ENCODE measurements around the gene NEK4. TPM values are rescaled to one million over a fixed set of nuclear protein-coding genes. Genes with fewer than 3 reads are reported as not detected.
"Not testable (repeated sequence)": the region's sequence is repeated elsewhere in the genome, so short reads cannot be mapped to it uniquely, and the experiment has no call there.

Gene NEK4
- total RNA-seq, 1 donor from 2014 or later = 31.4 TPM

GRCh38 chr3:52756141-52756540 is 14.6 kb downstream of the NEK4 start:
- intact Hi-C loops (cut with DNase I) = no loop called here
- DNase-seq (ENCODE audit: low spot score) (no peak), ATAC-seq (no peak)

GRCh38 chr3:52754373-52754772 is 16.4 kb downstream of the NEK4 start:
- intact Hi-C loops (cut with DNase I) = no loop called here
- no peak for ATAC-seq
- no peak for DNase-seq (ENCODE audit: low spot score)

GRCh38 chr3:52752045-52752660 is 18.6 kb downstream of the NEK4 start:
- DNase-seq (ENCODE audit: low spot score) (no peak), ATAC-seq (no peak)
- intact Hi-C loops (cut with DNase I) = no loop called here

GRCh38 chr3:52743721-52744120 is 27.0 kb downstream of the NEK4 start:
- ATAC-seq = no peak
- no peak for DNase-seq (ENCODE audit: low spot score)
- intact Hi-C loops (cut with DNase I) = no loop called here

GRCh38 chr3:52743152-52743551 is 27.6 kb downstream of the NEK4 start:
- no peak for DNase-seq (ENCODE audit: low spot score)
- no peak for ATAC-seq
- intact Hi-C loops (cut with DNase I) = no loop called here

GRCh38 chr3:52742418-52743041 is 28.2 kb downstream of the NEK4 start:
- ATAC-seq = no peak
- intact Hi-C loops (cut with DNase I) = no loop called here
- no peak for DNase-seq (ENCODE audit: low spot score)

GRCh38 chr3:52739730-52740129 is 31.0 kb downstream of the NEK4 start:
- intact Hi-C loops (cut with DNase I) = no loop called here
- ATAC-seq (no peak), DNase-seq (ENCODE audit: low spot score) (no peak)

GRCh38 chr3:52733256-52733891 is 37.4 kb downstream of the NEK4 start:
- DNase-seq (ENCODE audit: low spot score) = no peak
- ATAC-seq = no peak
- intact Hi-C loops (cut with DNase I) = no loop called here

- no peak for DNase-seq (ENCODE audit: low spot score)
- intact Hi-C loops (cut with DNase I) = no loop called here
- no peak for ATAC-seq
Observed at GRCh38 chr3:52731590-52731989, 39.1 kb downstream of the NEK4 start.

- no peak for DNase-seq (ENCODE audit: low spot score)
- intact Hi-C loops (cut with DNase I) = no loop called here
- ATAC-seq = no peak
Observed at GRCh38 chr3:52730681-52731080, 40.1 kb downstream of the NEK4 start.

GRCh38 chr3:52728753-52729152 is 42.0 kb downstream of the NEK4 start:
- ATAC-seq; intact Hi-C loops (cut with DNase I); DNase-seq (ENCODE audit: low spot score): not testable (repeated sequence)

GRCh38 chr3:52724511-52724910 is 46.2 kb downstream of the NEK4 start:
- intact Hi-C loops (cut with DNase I) = no loop called here
- ATAC-seq (no peak), DNase-seq (ENCODE audit: low spot score) (no peak)

- ATAC-seq = no peak
- DNase-seq (ENCODE audit: low spot score) = no peak
- intact Hi-C loops (cut with DNase I) = no loop called here
Observed at GRCh38 chr3:52723935-52724334, 46.8 kb downstream of the NEK4 start.

- no peak for DNase-seq (ENCODE audit: low spot score)
- intact Hi-C loops (cut with DNase I) = no loop called here
- no peak for ATAC-seq
Observed at GRCh38 chr3:52722491-52722890, 48.2 kb downstream of the NEK4 start.

- DNase-seq (ENCODE audit: low spot score) (no peak), ATAC-seq (no peak)
- intact Hi-C loops (cut with DNase I) = no loop called here
Observed at GRCh38 chr3:52721730-52722008, 49.1 kb downstream of the NEK4 start.

GRCh38 chr3:52721002-52721729 is 49.6 kb downstream of the NEK4 start:
- ATAC-seq = peak; percentile 68
- intact Hi-C loops (cut with DNase I) = no loop called here
- no peak for DNase-seq (ENCODE audit: low spot score)

GRCh38 chr3:52719618-52720017 is 51.1 kb downstream of the NEK4 start:
- intact Hi-C loops (cut with DNase I) = no loop called here
- no peak for ATAC-seq
- DNase-seq (ENCODE audit: low spot score) = no peak

- intact Hi-C loops (cut with DNase I) = no loop called here
- DNase-seq (ENCODE audit: low spot score) = no peak
- no peak for ATAC-seq
Observed at GRCh38 chr3:52715714-52716305, 54.9 kb downstream of the NEK4 start.

- ATAC-seq = peak; percentile 49
- intact Hi-C loops (cut with DNase I) = no loop called here
- DNase-seq (ENCODE audit: low spot score) = no peak
Observed at GRCh38 chr3:52714335-52715302, 56.1 kb downstream of the NEK4 start.

All from sciatic nerve (tissue), 2 donors.